PC-3 (cell line): ENCODE measurements around the gene CEP170B. TPM values are rescaled to one million over a fixed set of nuclear protein-coding genes. Genes with fewer than 3 reads are reported as not detected.

Experiments used
- ATAC-seq: fragments of 200-7000 bp; cut with Tn5 transposase; 2 replicates; pipeline ENCODE4 v1.9.1; 2020; ENCODE audit warnings: mild to moderate bottlenecking, moderate library complexity
- BruUV-seq: library from RNA; stranded (reverse); fragments of 400-500 nt; replicated peaks from 2 replicates; lab custom pipeline; 2021; lab: Mats Ljungman, UMichigan
- CTCF ChIA-PET: fragments of 300-600 bp; sonication (Branson Sonifier 250); formaldehyde crosslinking; loops from one replicate; lab custom pipeline; 2022; ENCODE audit warnings: antibody characterized with exemption; lab: Charles Lee
- POLR2A ChIA-PET: fragments of 300-600 bp; sonication (Branson Sonifier 250); formaldehyde crosslinking; loops from one replicate; lab custom pipeline; 2022; ENCODE audit warnings: antibody characterized with exemption; ENCODE audit not compliant: unreplicated experiment; lab: Charles Lee
- DNase-seq: peaks from one replicate; pipeline ENCODE4 v3.0.0-alpha.2; 2015
- H2AFZ ChIP-seq: fragments of 300-600 bp; sonication (generic); 2 replicates; pipeline ENCODE4 v1.6.0; 2016; ENCODE audit warnings: antibody characterized with exemption, low read length
- H3F3A ChIP-seq: fragments of 300-600 bp; sonication (generic); one replicate; pipeline ENCODE4 v1.6.0; 2017; ENCODE audit warnings: antibody characterized with exemption, low read length, control low read depth, mild to moderate bottlenecking; ENCODE audit not compliant: unreplicated experiment
- H3K27ac ChIP-seq: fragments of 300-600 bp; sonication (generic); 2 replicates; pipeline ENCODE4 v1.5.1; 2016; ENCODE audit warnings: mild to moderate bottlenecking, low read length
- H3K27me3 ChIP-seq: fragments of 300-600 bp; sonication (generic); 2 replicates; pipeline ENCODE4 v1.6.1; 2016; ENCODE audit warnings: low read length, mixed read lengths
- H3K36me3 ChIP-seq: fragments of 300-600 bp; sonication (generic); 2 replicates; pipeline ENCODE4 v1.6.1; 2016; ENCODE audit warnings: low read depth, mixed run types, low read length, mixed read lengths
- H3K4me1 ChIP-seq: fragments of 300-600 bp; sonication (generic); 2 replicates; pipeline ENCODE4 v1.5.1; 2016; ENCODE audit warnings: low read length; ENCODE audit not compliant: insufficient read depth
- H3K4me2 ChIP-seq: fragments of 300-600 bp; sonication (generic); 2 replicates; pipeline ENCODE4 v1.6.0; 2016; ENCODE audit warnings: low read length
- H3K4me3 ChIP-seq: fragments of 300-600 bp; sonication (generic); 2 replicates; pipeline ENCODE4 v1.5.1; 2016; ENCODE audit warnings: mild to moderate bottlenecking, low read length, mixed read lengths
- H3K79me2 ChIP-seq: fragments of 300-600 bp; sonication (generic); 2 replicates; pipeline ENCODE4 v1.6.1; 2017; ENCODE audit warnings: low read length, mixed read lengths
- H3K9ac ChIP-seq: fragments of 300-600 bp; sonication (generic); 2 replicates; pipeline ENCODE4 v1.6.0; 2016; ENCODE audit warnings: mild to moderate bottlenecking, low read length
- H3K9me2 ChIP-seq: fragments of 300-600 bp; sonication (generic); replicated peaks from 2 replicates; pipeline ENCODE4 v1.6.1; 2016; ENCODE audit warnings: mixed run types, low read length, mixed read lengths
- H3K9me3 ChIP-seq: fragments of 300-600 bp; sonication (generic); 2 replicates; pipeline ENCODE4 v1.6.1; 2016; ENCODE audit warnings: low read length, mixed read lengths
- H4K20me1 ChIP-seq: fragments of 300-600 bp; sonication (generic); 2 replicates; pipeline ENCODE4 v1.6.1; 2016; ENCODE audit warnings: low read length, mixed read lengths
- EZH2 ChIP-seq: fragments of 300-600 bp; sonication (generic); IDR thresholded peaks from one replicate; pipeline ENCODE4 v1.6.1; 2017; ENCODE audit warnings: antibody characterized with exemption, mild to moderate bottlenecking, low read length; ENCODE audit not compliant: unreplicated experiment
- EZH2phosphoT487 ChIP-seq: fragments of 300-600 bp; sonication (generic); IDR thresholded peaks from 2 replicates; pipeline ENCODE4 v1.6.1; 2018; ENCODE audit warnings: mild to moderate bottlenecking, antibody characterized with exemption, low read length, borderline replicate concordance
- intact Hi-C: fragments of 100-400 bp; cut with micrococcal nuclease; formaldehyde crosslinking; loops from 2 replicates; pipeline ENCODE4 v1.9.0; 2023
- total RNA-seq: library from RNA; depleted of rRNA; stranded (reverse); fragments of >200 nt; gene quantifications from 2 replicates; pipeline ENCODE4 v1.2.3, GENCODE V29; 2014
- TF ChIP-seq, protein P1 (sequence below): fragments of 300-600 bp; sonication (generic); conservative IDR thresholded peaks from 2 replicates; pipeline ENCODE4 v1.5.1; 2017; ENCODE audit warnings: antibody characterized with exemption, low read depth, mild to moderate bottlenecking, low read length

CEP170B gene
- total RNA-seq, 1 experiment from 2014 or later = 33.2 TPM

- ChIA-PET CTCF (no interaction called here), POLR2A (no interaction called here)
- no peaks in the 10 kb centered on the region for H3K9me3 ChIP-seq
- ATAC-seq (no peak), DNase-seq (no peak)
- no TSS peak for BruUV-seq
- H3K36me3 ChIP-seq = 0 out of 2 replicates have a peak, but pooled peaks cover 2% of the 10 kb centered on the region
- H4K20me1 ChIP-seq = peaks cover 21% of the 10 kb centered on the region
- no peak overlapping the region for H2AFZ ChIP-seq
- no peaks in the 10 kb centered on the region for H3K9me2 ChIP-seq
- H3F3A ChIP-seq = no peaks in the 10 kb centered on the region
- H3K4me3 ChIP-seq = no peak overlapping the region
- no peaks in the 10 kb centered on the region for H3K27me3 ChIP-seq
- TF ChIP-seq, protein P1, sequence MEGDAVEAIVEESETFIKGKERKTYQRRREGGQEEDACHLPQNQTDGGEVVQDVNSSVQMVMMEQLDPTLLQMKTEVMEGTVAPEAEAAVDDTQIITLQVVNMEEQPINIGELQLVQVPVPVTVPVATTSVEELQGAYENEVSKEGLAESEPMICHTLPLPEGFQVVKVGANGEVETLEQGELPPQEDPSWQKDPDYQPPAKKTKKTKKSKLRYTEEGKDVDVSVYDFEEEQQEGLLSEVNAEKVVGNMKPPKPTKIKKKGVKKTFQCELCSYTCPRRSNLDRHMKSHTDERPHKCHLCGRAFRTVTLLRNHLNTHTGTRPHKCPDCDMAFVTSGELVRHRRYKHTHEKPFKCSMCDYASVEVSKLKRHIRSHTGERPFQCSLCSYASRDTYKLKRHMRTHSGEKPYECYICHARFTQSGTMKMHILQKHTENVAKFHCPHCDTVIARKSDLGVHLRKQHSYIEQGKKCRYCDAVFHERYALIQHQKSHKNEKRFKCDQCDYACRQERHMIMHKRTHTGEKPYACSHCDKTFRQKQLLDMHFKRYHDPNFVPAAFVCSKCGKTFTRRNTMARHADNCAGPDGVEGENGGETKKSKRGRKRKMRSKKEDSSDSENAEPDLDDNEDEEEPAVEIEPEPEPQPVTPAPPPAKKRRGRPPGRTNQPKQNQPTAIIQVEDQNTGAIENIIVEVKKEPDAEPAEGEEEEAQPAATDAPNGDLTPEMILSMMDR = no peak; the same call in 1 of the 2 replicates
- no peak for TF ChIP-seq EZH2
- TF ChIP-seq EZH2phosphoT487 = no peak
- H3K79me2 ChIP-seq = peaks cover 24% of the 10 kb centered on the region
- H3K9ac ChIP-seq = no peak overlapping the region
- no peak overlapping the region for H3K4me2 ChIP-seq
- H3K27ac ChIP-seq = no peak overlapping the region
- intact Hi-C loops = no loop called here
- peaks cover 3% of the 10 kb centered on the region; the same call in 1 of the 2 replicates for H3K4me1 ChIP-seq
Observed at GRCh38 chr14:104879201-104879982, 14.3 kb downstream of the CEP170B start.

- ATAC-seq (no peak), DNase-seq (no peak)
- no peak overlapping the region for H3K27ac ChIP-seq
- intact Hi-C loops = no loop called here
- H3K4me2 ChIP-seq = no peak overlapping the region
- H3F3A ChIP-seq = no peaks in the 10 kb centered on the region
- H3K9ac ChIP-seq = no peak overlapping the region
- H3K27me3 ChIP-seq = no peaks in the 10 kb centered on the region
- peaks cover 3% of the 10 kb centered on the region; the same call in 1 of the 2 replicates for H3K4me1 ChIP-seq
- peaks cover 18% of the 10 kb centered on the region for H3K79me2 ChIP-seq
- no peak overlapping the region for H2AFZ ChIP-seq
- BruUV-seq = no TSS peak
- peaks cover 18% of the 10 kb centered on the region for H4K20me1 ChIP-seq
- H3K9me2 ChIP-seq = no peaks in the 10 kb centered on the region
- no peak overlapping the region for H3K4me3 ChIP-seq
- H3K36me3 ChIP-seq = 0 out of 2 replicates have a peak, but pooled peaks cover 2% of the 10 kb centered on the region
- H3K9me3 ChIP-seq = no peaks in the 10 kb centered on the region
- ChIA-PET POLR2A (no interaction called here), CTCF (no interaction called here)
- TF ChIP-seq, protein P1 = no peak
- no peak for TF ChIP-seq EZH2
- TF ChIP-seq EZH2phosphoT487 = no peak
Observed at GRCh38 chr14:104879983-104880565, 15.0 kb downstream of the CEP170B start.
